ENCODE measurements around the gene SMOC2. TPM values are rescaled to one million over a fixed set of nuclear protein-coding genes. Genes with fewer than 3 reads are reported as not detected.

SMOC2 gene
- polyA plus RNA-seq, 1 of the 3 experiments (the other 2 are of a cell fraction), result not detected

DNA sequence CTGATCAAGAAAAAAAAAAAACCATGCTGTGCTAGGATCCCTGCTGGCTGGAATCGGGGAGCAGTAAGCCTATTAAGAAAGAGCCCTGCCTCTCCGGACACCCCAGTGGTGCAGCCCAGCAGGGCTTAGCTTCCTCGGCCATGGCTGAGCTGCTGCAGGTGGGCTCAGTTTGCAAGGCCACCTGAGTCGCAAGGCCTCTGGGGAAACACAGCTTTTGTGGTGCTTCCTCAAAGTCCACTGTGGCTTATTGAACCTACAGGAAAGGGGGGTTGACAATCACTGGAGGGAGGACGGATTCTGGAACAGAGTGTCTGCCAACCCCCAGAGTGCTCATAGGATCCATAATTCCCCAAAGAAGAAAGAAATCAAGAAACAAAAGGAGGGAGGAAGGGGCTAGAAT is 240.8 kb downstream of the SMOC2 start:
- no peak for TF ChIP-seq NRF1 (IDR thresholded peaks at IDR 0.05; ENCODE audit: low read depth, low read length)
- TF ChIP-seq TAF1 (IDR thresholded peaks at IDR 0.05; ENCODE audit: borderline replicate concordance, low read depth, low read length), result no peak
- no peak for TF ChIP-seq PBX3 (IDR thresholded peaks at IDR 0.05)
- TF ChIP-seq FOSL2 (IDR thresholded peaks at IDR 0.05; ENCODE audit: borderline replicate concordance, low read depth), result no peak
- TF ChIP-seq RAD21 (IDR thresholded peaks at IDR 0.05; ENCODE audit: low read length), result no peak
- TF ChIP-seq, protein P1, sequence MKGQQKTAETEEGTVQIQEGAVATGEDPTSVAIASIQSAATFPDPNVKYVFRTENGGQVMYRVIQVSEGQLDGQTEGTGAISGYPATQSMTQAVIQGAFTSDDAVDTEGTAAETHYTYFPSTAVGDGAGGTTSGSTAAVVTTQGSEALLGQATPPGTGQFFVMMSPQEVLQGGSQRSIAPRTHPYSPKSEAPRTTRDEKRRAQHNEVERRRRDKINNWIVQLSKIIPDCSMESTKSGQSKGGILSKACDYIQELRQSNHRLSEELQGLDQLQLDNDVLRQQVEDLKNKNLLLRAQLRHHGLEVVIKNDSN (IDR thresholded peaks at IDR 0.05; ENCODE audit: borderline replicate concordance, low read depth), result no peak
- TF ChIP-seq USF2 (IDR thresholded peaks at IDR 0.05; ENCODE audit: borderline replicate concordance, low read depth, low read length), result no peak
- no peak for TF ChIP-seq GATA2 (CRISPR knock-in tag; IDR thresholded peaks at IDR 0.05)
- TF ChIP-seq RCOR1 (IDR thresholded peaks at IDR 0.05; ENCODE audit: low read length), result no peak
- TF ChIP-seq RFX5 (IDR thresholded peaks at IDR 0.05; ENCODE audit: low read length), result no peak
- no peak for TF ChIP-seq ELF1 (IDR thresholded peaks at IDR 0.05)
- POLR2A ChIA-PET, result no interaction called here

DNA sequence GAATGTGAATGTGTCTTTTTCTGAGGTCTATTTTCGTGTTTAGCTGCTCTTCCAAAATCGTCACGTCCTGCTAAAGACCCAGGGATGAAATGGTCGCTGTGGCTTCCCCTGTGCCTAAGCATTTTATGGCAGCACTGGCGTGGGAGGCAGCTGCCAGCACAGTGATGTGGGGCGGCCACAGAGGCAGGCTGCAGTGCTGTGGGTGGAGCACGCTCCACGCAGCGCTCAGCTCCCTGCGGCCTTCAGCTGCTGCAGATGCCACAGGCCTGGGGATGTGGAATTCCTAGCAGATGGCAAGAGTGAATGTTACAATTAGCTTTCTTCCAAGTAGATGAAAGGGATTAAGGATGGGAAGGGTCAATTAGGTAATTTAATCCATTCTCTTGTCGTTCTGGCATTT is 242.6 kb downstream of the SMOC2 start:
- CTCF ChIA-PET, result no interaction called here
- WGBS (ENCODE audit: low lambda C conversion rate), result 15% methylated on average over 6 of the region's 11 CpGs
- POLR2A ChIA-PET, result no interaction called here

More for the DNA sequence above, 240.8 kb downstream of the SMOC2 start:
- Histone ChIP-seq H3K4me2 (no peak overlapping the region), H4K20me1 (ENCODE audit: insufficient read depth) (no peaks in the 10 kb centered on the region), H2AFZ (ENCODE audit: low read depth) (no peak overlapping the region), H3K27me3 (ENCODE audit: insufficient read depth) (no peaks in the 10 kb centered on the region), H3K79me2 (ENCODE audit: insufficient read depth) (no peaks in the 10 kb centered on the region), H3K9me2 (no peaks in the 10 kb centered on the region), H3K36me3 (replicated peaks in 1 of 2; ENCODE audit: control insufficient read depth in 1 of 2, insufficient read depth in 2 of 2, low read length in 1 of 2) (no peaks in the 10 kb centered on the region), H3F3A (replicated peaks; ENCODE audit: insufficient read depth) (no peaks in the 10 kb centered on the region), H3K4me3 (ENCODE audit: low read depth in 2 of 2, low read length in 1 of 2) (no peak overlapping the region), H3K9ac (no peak overlapping the region), H3K9me3 (no peaks in the 10 kb centered on the region; the same call in 1 of the 2 replicates), H3K4me1 (ENCODE audit: control insufficient read depth in 1 of 2, insufficient read depth in 2 of 2, low read depth in 1 of 2, low read length in 1 of 2) (no peaks in the 10 kb centered on the region; a peak in 1 of 4 replicates), H3K27ac (ENCODE audit: low read depth in 2 of 2, low read length in 1 of 2) (no peak overlapping the region)
- DNase-seq, result no peak
- CTCF ChIA-PET, result interaction anchor here (1.0 to 1.3 kb wide), 2 partner anchors 9 to 621 kb away, joined by 3 to 4 read pairs; no protein-coding TSS in a partner anchor
- WGBS (ENCODE audit: low lambda C conversion rate), result 18% methylated on average over 5 of the region's 5 CpGs

More for the DNA sequence above, 242.6 kb downstream of the SMOC2 start:
- Histone ChIP-seq H3K4me1 (ENCODE audit: control insufficient read depth in 1 of 2, insufficient read depth in 2 of 2, low read depth in 1 of 2, low read length in 1 of 2) (no peaks in the 10 kb centered on the region; a peak in 1 of 4 replicates), H3K36me3 (replicated peaks in 1 of 2; ENCODE audit: control insufficient read depth in 1 of 2, insufficient read depth in 2 of 2, low read length in 1 of 2) (no peaks in the 10 kb centered on the region), H3K27me3 (ENCODE audit: insufficient read depth) (no peaks in the 10 kb centered on the region), H3K9me2 (no peaks in the 10 kb centered on the region), H3K9ac (no peak overlapping the region), H3K9me3 (no peaks in the 10 kb centered on the region; the same call in 1 of the 2 replicates), H3K4me2 (no peak overlapping the region), H4K20me1 (ENCODE audit: insufficient read depth) (no peaks in the 10 kb centered on the region), H2AFZ (ENCODE audit: low read depth) (no peak overlapping the region), H3K27ac (ENCODE audit: low read depth in 2 of 2, low read length in 1 of 2) (no peak overlapping the region), H3K4me3 (ENCODE audit: low read depth in 2 of 2, low read length in 1 of 2) (no peak overlapping the region), H3F3A (replicated peaks; ENCODE audit: insufficient read depth) (no peaks in the 10 kb centered on the region), H3K79me2 (ENCODE audit: insufficient read depth) (no peaks in the 10 kb centered on the region)
- no peak for DNase-seq
- TF ChIP-seq REST (IDR thresholded peaks at IDR 0.05; ENCODE audit: low read depth, low read length) (no peak), MEF2A (IDR thresholded peaks at IDR 0.05; ENCODE audit: borderline replicate concordance, low read depth) (no peak), GABPA (IDR thresholded peaks at IDR 0.05; ENCODE audit: low read depth) (no peak), RAD21 (IDR thresholded peaks at IDR 0.05; ENCODE audit: low read length) (no peak), USF2 (IDR thresholded peaks at IDR 0.05; ENCODE audit: borderline replicate concordance, low read depth, low read length) (no peak), POLR2AphosphoS5 (IDR thresholded peaks at IDR 0.05; ENCODE audit: low read depth, low read length) (no peak), RFX5 (IDR thresholded peaks at IDR 0.05; ENCODE audit: low read length) (no peak)
